DMS79 treated with DMSO at 0.1 percent for 48 hours (cell line): ENCODE data around the gene ABLIM1.

Experiments
- DNase-seq: peaks from one replicate; lab custom pipeline; 2025; lab: John Stamatoyannopoulos, UW

The ABLIM1 gene

GRCh38 chr10:114408112-114408967 lies 249.7 kb downstream of the ABLIM1 start:
- no peak for DNase-seq

DNA sequence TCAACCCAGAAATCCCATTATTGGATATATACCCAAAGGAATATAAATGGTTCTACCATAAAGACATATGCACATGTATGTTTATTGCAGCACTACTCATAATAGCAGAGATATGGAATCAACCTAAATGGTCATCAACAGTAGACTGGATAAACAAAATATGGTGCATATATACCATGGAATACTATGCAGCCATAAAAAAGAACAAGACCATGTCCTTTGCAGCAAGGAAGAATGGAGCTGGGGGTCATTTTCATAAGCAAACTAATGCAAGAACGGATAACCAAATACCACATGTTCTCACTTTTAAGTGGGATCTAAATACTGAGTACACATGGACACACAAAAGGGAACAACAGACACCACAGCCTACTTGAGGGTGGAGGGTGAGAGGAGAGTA lies 251.6 kb downstream of the ABLIM1 start:
- no peak for DNase-seq

- no peak for DNase-seq
Observed at GRCh38 chr10:114405011-114405350, 253.1 kb downstream of the ABLIM1 start.

- DNase-seq, result no peak
Observed at GRCh38 chr10:114404171-114405010, 253.7 kb downstream of the ABLIM1 start, which contains the start of gene AFAP1L2. AFAP1L2 (minus strand) TSS chr10:114404502; CDS start chr10:114404455, 47 bp downstream.

DNA sequence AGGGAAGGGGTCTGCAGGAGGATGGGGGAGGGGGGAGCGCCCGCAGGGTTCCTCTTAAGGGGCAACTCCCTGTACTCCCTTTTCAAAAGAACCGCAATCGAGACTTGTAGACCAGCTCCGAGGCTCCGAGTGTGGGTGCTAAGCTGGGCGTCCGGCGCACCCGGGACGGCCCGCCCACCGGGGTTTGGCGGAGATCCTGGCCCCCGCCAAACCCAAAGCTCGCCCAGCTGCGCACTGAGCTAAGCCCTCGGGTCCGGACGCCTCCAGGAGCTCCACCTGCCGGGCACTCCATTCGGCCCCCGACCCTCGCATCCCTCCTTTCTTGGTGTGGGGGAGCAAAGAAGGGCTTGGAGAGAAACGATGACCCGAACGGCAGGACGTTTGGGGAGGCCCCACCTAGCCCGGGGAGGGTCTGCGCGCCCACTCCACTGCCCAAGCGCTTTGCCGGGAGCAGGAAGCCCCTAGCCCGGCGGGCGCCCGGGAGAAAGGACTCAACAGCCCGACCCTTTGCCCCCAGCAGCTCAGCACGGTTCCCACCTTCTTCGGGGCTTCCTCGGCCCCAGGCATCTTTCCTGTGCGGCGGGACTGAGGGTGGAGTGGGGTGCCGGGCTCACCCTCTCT lies 254.4 kb downstream of the ABLIM1 start:
- no peak for DNase-seq

DNA sequence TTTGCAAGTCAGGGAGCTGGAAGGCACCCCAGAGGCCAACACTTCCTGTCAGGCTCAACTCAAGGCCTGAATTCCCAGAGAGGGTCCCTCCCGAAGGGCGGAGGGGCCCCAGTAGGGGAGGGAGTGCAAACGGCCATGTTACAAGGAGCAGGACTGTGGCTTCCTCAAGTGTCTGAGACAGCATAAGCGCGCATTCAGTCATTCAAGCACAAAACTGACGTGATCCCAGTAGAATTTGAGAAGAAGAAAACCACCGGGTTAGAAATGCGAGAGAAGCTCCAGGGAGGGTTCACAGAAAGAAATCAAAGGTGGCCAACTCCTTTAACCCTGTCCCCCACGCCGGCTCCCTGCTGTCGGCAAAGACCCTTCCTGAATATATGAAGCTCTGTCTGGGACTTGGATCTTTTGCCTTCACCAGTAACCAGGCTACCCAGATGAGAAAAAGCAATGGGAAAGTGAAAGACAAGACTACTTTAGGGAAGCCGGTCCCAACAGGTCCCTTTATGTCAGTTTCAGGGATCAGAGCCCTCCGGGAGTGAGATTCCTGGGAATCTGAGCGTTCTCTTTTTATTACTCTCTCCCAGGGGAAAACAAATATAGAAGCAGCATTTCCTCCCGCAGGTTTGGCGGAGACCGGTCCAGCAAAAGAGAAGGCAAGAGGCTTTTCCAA lies 255.1 kb downstream of the ABLIM1 start:
- no peak for DNase-seq

DNA sequence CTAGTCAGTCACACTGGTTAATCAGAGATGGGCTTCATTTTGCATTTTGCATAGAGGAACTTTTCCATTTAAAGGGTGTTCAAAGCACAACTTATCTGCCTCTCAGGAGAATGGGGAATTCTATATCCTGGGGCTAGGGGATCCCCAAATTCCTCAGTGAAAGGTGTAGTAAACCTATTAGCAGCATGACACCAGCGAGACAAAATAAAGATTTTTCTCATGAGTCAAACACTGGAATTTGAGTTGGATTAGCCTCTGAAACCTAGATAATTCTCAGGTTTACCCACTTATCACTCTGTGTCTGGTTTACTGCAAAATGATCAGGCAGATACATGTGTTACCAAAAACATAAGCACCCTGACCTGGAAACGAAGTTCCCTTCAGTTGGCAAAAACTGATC lies 255.8 kb downstream of the ABLIM1 start:
- no peak for DNase-seq

DNA sequence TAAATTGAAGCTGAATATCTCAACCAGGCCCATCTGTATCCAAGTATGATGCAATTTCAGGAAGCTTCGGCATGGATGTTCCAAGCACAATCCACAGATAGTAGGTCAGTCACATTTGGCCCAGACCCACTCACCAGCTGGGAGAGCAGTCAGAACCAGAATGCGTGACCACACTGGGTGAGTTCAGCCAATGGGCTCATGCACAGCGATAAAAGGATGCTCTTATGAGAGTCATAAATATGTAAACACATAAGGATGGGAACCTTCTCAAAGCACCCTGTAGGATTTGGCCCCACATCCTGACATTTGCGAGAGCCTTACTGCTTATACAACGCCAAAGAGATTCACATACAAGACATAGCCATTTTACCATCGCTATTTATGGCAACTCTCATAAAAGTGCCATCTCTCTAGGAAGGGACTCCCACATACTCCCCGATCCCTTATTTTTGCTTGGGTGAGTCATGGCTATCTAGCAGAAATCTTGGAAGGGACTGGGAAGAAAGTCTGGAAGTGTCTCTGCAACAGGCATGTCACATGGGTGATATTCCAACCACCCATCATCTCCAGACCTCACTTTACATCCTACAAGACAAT lies 256.8 kb downstream of the ABLIM1 start:
- no peak for DNase-seq

DNA sequence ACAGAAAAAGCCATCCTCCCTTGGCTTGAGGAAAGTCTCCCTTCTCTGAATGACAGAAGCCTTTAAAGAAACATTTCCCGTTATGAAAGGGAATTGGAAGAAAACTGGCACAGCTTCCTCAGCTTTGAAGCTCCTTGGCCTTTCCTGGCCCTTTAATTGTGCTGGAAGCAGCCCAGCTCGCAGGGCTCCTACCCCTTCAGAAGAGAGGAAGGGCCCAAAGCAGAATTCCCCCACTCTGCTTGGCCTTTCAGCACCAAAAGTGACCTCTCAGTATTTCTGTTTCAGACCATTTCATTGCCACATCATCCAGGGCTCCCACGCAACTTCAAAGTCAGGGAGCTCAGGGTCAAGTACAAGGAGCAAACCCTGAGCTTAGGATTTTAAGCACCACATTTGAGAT lies 258.0 kb downstream of the ABLIM1 start:
- no peak for DNase-seq

GRCh38 chr10:114399576-114399975 lies 258.5 kb downstream of the ABLIM1 start:
- DNase-seq, result no peak

- no peak for DNase-seq
Observed at GRCh38 chr10:114398587-114399331, 259.3 kb downstream of the ABLIM1 start.

DNA sequence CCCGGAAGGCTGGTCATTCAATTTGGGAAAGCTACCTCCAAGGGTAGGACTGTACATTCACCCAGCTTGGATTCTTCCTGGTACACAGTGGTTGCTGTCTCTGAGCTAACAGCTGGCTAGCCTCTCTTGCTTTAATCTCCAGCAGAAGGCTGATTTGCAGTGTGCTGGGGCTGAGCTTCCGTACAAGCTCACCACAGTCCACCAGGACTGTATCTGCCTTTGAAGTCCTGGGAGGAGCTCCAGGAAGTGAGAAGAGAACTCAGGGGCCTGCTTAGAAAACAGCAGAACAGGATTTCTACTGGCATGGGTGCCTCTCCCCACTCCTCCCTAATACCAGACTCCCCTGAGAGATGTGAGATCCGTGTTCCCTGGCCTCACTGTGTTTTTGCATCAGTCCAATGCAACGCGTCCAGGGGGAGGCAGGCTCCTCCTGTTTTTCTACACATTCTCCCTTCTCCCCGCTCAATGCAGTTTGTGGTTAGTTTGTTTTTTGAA lies 260.4 kb downstream of the ABLIM1 start:
- no peak for DNase-seq

DNA sequence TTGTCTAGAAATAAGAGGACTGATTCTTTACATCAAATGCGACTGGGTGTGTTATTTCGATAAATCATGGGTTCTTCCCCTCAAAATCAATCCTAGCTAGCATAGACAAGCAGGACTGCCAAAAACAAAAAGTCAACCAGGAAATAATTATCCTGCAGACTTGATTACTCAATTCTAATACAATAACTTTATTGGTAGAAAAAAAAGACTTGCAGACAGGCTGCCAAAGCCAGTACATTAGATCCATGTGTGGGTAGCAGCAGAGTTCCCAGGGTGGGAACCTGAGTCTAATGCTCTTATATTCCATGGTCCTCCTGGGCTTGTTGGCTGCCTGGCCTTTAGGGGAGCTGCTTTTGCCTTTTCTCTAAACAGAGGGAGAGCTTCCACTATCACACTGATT lies 261.6 kb downstream of the ABLIM1 start:
- DNase-seq, result no peak

GRCh38 chr10:114395366-114396022 lies 262.6 kb downstream of the ABLIM1 start:
- DNase-seq, result no peak

- DNase-seq, result no peak
Observed at GRCh38 chr10:114394531-114394930, 263.5 kb downstream of the ABLIM1 start.

DNA sequence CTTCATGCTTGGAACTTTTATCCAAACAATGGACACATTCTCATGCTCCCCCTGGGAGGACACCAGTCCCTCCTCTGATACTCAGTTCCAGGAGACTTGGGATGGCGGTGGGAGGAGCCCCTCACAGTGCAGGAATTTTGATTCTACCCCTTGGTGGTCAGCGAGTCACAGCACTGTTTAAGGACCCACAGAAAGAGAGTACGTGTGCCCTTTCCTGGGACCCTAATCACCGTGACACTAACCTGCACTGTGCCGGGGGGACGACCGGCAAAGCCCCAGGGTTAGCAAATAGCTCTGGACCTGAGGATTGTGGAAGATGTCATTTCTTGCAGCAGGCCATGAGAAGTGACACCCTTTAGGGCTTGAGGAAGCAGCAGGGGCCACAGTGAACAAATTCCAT lies 264.2 kb downstream of the ABLIM1 start:
- DNase-seq, result no peak

- no peak for DNase-seq
Observed at GRCh38 chr10:114393482-114393881, 264.6 kb downstream of the ABLIM1 start.

DNA sequence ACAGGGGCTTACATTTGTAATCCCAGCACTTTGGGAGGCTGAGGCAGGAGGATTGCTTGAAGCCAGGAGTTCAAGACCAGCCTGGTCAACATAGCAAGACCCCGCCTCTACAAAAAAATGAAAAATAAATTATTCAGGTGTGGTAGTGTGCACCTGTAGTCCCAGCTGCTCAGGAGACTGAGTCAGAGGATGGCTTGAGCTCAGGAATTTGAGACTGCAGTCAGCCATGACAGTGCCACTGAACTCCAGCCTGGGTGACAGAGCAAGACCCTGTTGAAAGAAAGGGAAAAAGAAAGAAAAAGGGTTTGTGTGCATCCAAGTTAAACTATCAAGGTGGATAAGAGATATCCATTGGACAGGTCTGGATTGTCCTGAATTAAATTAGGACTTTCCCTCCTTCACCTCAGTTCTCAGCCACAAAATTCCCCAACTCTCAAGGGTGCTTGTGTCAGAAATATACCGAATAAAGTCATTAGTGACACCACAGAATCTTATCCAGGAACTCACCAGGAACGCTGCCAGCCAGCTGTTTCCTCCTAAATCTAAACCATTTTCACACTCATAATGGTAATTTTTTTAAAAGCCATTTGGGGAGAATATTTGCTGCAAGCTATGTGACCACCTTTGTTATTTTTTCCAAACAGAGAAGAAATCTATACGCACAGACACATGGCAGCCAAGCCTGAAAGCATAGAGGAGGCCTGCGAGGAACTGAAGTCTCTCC lies 265.8 kb downstream of the ABLIM1 start:
- DNase-seq, result no peak

DNA sequence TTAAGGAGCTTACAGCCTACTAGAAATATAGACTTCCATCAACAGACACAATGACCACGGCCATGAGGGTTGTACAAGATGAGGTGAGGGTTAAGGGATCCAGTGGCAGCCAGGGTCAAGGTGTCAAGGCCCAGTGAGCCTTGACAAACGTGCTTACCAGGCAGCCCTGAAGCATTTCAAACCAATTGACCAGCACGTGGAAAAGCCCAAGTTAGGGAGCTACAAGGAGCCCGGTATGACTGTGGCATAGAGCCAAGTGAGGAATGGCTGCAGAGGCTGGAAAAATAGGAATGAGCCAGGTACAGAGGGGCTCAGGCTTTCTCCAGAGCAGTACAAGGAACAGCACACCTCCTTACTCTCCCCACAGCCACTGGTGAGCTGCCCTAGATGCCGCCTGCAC lies 266.5 kb downstream of the ABLIM1 start:
- DNase-seq, result no peak

DNA sequence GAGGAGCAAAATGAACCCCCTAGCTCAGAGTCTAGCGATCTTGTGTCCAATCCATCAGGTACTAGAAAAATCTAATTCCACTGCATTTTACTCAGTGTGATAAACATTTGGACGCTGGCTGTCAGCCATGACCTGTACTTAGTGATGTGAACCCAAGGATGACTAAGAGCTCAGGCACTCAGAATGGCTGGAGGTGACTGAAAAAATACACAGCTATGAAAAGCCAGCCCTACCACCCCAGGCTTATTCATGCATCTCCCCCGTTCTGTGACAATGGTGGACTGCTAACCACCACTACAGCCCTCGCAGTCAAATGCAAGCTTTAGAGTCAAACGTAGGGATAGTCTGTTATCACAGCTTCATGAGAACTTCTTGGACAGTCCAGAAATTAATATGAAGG lies 268.6 kb downstream of the ABLIM1 start:
- DNase-seq, result peak; percentile 24
